G401 (cell line): Measurements from ENCODE around the gene CD300LG. TPM values are rescaled to one million over a fixed set of nuclear protein-coding genes. Genes with fewer than 3 reads are reported as not detected.
A peak's percentile ranks its signal among the peaks of the same experiment; 100 is the strongest.
"Not testable (repeated sequence)": the region's sequence is repeated elsewhere in the genome, so short reads cannot be mapped to it uniquely, and the experiment has no call there.

Experiments
- DNase-seq: peaks from one replicate; pipeline ENCODE4 v3.0.0-alpha.2; 2015; ENCODE audit warnings: low spot score
- in situ Hi-C: cut with HindIII; loops from 2 replicates; pipeline ENCODE4 v1.10.0; 2016; ENCODE audit warnings: low sequenced_read_pairs, mixed read lengths
- total RNA-seq: library from RNA; depleted of rRNA; stranded (reverse); fragments of >200 nt; shearing (Covaris generic); gene quantifications from 2 replicates; pipeline ENCODE4 v1.2.3, GENCODE V29; 2014

CD300LG gene
- total RNA-seq, 1 experiment from 2014 or later = not detected

DNA sequence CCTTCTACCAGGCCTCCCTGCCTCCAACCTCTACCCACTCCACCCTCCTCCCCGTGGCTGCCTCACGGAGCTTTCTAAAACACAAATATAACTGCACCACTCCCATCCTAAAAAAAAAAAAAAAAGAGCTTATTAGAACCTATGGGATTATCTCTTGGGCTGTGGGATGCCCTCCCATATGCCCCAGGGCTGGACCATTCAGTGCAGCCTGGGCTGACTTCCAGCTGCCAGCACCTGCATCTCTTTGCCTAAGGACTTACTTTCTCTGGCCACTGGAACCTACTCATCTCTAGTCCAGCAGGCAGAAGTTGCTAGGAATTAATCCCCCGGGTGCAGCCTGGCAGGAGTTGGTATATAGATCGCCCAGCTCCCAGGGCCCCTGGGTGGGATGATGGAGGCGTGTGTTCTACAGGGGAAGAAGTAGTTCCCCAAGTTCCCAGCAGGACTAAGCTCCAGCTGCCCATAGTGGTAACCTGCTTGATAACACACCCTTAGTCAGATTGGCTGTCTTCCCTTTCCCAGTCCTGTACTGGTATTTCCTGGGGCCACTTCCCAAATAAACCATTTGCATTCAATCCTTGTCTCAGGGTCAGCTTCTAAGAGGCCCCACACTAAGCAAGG, 24.3 kb upstream of the CD300LG start:
- in situ Hi-C loops = no loop called here
- DNase-seq = no peak

DNA sequence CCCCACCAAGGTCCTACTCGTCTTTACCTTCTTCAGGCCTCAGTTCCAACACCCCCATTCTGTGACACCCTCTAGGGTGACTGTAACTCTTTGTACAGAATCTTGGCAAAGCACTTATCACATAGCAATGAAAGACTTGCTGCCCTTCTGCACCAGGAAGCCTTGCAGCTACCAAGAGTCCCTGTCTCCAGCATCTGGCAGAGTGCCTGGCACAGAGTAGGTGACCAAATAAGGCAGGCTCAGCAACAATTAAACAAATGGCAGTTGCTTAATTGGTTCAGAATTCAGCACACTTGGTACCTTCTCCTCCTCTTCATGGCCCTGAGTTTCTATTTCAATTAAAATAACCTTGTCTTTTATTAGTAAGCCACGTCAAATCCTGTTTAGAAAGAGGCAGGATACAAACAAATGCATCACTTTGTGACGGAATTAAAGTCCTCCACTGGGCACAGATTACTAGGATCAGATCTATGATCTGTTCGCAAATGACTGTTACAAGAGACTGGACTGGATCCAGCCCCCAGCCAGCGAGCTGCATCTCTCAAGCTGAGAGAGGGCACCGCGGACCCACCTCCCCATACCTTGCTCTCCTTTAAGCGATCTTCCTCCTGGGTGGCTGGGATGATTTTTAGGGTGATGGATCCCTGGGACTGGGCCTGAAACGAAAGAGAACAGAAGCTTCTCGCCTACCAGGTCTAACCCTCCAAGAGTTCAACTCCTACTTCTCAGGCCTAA, 23.5 kb upstream of the CD300LG start:
- DNase-seq = peak; percentile 73
- in situ Hi-C loops = no loop called here

DNA sequence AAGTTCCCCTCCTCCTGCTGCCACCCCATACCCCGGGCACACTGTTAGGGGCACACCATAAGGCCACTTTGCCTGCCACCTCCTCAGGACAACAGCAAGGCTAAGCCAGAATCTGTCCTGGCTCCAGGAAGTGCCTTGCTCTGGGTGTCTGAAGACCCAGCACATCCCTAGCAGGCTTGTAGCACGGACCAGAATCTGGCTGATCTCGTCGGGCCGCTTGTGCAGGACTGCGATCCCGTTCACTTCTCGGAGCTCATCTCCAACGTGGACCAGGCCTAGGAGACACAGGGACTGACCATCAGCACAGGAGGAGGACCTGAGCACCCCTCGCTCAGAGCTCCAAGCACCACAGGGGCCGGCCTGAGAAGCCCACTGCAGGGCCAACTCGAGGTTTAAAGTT, 21.4 kb upstream of the CD300LG start:
- DNase-seq = no peak
- in situ Hi-C loops = no loop called here

DNA sequence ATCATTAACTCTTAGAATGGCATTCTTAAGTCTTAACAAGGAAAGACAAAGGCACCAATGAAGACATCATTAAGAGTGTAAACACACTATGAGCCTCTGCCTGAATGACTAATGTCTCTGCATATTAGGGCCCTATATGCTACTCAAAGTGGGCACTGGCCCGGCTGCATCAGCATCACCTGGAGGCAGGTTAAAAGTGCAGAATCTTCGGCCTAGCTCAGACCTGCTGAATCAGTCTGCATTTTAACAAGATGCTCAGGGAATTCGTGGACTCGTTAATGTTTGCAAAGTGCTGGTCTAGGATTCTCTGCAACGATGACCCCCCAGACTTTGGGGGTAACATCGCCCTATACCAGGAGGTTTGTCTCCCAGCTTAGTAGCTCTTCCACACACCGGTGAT, 20.8 kb upstream of the CD300LG start:
- DNase-seq = no peak
- in situ Hi-C loops = no loop called here

DNA sequence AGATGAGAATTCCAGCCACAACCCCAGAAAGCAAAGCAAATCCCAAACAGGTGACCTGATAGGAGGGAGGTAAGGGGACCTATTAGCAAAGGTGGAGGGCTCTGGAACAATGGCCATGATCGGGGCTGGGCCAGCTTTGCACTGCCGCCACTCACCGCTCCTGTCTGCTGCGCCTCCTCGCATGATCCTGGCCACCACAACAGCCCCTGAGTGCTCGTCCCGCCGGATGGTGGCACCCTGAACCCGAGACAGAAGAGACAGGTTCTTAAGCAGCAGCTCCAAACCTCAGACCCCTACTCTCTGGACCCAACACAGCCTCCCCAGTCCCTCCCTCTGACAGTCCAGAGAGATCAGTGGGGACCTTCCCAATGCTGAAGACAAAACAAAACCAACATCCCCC, 19.4 kb upstream of the CD300LG start:
- in situ Hi-C loops = no loop called here
- DNase-seq = peak; percentile 44

DNA sequence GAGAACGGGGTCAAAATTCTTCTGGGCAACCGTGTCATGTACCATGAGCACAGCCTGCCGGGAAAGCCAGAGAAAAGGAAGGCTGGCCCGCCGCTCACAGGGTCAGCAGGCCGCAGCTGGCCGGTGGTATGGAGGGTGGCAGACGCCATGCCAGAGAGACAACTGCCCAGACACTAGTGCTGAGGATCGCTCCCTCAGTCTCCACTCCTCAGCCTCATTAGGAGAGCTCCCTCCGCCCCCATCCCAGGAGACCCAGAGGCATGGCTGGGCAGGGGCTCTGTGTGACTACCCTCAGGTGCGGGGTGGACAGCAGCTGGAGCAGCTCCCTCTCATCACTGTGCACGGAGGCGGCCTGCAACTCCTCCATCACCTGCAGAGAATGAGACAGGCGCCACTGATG, 17.2 kb upstream of the CD300LG start:
- no peak for DNase-seq
- in situ Hi-C loops = no loop called here

DNA sequence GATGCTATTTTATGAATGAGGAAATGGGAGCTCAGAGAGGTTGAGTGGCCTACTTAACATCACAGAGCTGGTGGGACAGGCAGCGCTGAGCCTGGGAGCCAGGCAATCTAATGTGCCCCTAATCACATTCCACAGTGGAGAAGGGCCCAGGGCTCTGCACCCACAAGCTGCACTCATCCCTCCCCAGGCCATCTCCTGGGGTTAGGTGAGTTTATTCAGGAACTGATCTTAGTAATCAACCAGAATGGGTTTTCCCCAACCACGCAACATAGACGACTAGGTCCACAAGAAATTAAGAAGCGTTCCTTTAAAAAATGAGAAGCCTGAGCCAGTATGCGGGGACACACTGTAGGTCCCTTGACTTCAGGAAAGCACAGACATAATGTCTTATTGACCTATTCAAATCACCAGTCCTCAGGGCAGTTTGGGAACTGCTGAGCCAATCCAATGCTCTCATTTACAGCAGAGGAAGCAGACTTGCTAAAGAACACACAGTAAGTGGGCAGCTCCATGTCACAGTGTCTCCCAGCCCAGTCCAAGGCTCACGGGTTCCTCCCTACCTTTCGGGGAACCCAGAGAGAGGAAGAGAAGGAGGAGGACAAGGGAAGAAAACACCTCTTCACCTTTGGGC, 16.4 kb upstream of the CD300LG start:
- no peak for DNase-seq
- in situ Hi-C loops = no loop called here

DNA sequence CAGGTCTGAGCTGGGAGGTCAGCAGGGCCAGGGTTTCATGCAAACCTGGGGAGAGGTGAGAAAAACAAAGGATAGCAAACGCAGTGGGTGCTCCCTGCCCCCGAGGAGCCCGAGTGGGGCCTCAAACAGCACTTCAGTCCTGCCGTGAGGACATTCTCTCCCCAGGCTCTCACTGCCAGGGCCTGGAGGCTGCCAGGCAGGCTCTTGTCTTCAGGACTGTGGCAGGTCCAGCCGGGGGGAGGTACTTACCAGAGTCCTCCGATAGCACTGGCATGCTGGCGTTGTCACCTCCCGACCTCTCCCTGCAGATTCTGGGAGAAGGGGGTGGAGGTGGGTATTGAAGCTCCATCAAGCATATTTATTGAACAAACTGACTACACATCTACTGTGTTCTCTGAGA, 15.3 kb upstream of the CD300LG start:
- peak; percentile 57 for DNase-seq
- in situ Hi-C loops = no loop called here

DNA sequence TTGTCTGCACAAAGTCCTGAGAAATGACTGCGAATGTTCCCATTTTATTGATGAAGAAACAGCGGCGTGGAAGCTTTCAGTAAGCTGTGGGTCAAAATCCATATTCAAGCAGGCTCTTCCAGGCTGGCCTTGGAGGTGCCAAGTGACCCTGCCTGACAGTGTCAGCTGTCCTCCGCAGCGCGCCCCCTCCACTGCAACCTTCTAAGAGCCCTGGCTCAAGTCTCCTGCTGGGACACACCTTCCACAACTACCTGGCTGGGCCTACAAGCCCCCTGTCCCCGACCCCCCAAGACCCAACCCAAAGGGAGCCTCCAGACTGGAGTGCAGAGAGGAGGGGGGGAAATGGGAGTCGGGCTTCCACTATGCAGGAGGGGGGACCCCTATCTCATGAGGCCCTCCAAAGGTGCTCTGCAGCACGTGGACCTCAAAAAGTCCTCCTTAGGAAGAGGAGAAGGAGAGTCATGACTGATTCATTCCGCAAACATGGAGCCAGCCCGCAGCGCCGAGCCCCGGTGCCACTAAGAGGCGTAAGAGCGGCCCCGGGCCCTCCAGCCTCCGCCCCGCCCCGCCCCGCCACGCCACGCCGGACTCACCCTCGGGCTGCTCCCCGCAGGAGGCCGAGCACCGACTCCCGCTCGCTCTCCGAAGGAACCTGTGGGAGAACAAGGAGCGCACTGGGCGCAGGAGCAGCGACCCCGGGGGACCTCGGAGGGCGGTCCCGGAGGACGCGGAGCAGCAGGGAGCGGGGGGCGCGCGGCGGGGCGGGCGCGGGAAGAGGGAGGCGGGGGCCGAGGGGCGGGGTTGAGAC, 14.6 kb upstream of the CD300LG start:
- in situ Hi-C loops = no loop called here
- peak; percentile 48 for DNase-seq

DNA sequence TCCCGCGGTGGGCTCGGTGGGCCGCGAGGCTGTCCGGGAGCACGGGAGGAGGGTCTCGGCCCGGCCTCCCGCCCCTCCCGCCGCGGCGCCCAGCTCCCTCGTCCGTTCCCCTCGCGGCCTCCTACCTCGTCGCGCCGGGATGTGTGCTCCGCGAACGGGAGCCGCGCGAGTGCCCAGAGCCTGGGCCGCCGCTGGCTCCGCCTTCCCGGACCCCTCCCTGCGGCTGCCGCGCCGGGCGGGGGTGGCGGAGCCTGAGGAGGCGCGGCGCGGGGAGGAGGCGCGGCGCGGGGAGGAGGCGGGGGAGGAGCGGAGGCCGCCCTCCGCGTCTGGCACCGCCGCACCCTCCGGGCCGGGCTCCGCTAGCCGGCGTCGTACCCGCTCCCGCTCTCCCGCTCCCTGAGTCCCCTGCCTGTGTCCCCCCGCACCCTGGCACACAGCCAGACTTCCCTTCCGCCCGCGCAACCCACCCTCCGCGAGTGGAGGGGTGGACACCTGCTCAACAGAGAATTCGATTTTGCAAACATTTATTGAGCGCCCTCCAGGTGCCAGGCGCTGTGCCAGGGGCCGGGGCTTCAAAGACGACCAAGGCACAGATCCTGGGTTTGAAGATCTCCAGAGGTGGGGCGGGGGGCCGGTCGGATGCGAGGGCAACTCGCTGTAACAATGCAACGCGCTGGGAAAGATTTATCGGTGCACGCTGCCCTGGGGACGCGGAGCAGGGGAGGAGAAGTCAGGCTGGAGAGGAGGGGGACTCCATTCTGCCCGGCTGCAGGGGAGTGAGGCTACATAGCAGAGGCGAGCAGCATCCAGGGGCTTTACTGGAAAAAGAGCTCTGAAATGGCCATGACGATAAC, 13.8 kb upstream of the CD300LG start, which contains the start of gene MPP3:
Gene MPP3 (minus strand): TSS at position 171 of the 854 bp plus-strand sequence. CDS start 1,240 bp downstream, outside the sequence.
- peak; percentile 82 for DNase-seq
- in situ Hi-C loops = no loop called here

DNA sequence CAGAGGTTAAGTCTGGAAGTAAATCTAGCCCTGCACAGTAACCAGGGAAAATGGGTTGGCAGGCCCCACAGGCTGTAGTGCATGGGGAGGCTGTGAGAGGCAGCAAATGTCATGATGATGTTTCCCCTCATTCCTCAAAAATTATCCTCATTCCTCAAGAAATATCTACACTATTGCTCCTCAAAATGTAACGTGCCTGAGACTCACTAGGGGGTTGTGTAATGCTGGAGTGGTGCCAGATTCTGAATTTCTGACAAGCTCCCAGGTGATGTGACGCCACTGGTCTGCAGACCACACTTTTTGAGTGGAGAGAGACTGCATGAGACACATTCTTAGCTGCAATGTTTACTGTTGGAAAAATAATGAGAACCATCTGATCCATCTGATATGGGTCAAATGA, 12.9 kb upstream of the CD300LG start:
- peak; percentile 46 for DNase-seq
- in situ Hi-C loops = no loop called here

DNA sequence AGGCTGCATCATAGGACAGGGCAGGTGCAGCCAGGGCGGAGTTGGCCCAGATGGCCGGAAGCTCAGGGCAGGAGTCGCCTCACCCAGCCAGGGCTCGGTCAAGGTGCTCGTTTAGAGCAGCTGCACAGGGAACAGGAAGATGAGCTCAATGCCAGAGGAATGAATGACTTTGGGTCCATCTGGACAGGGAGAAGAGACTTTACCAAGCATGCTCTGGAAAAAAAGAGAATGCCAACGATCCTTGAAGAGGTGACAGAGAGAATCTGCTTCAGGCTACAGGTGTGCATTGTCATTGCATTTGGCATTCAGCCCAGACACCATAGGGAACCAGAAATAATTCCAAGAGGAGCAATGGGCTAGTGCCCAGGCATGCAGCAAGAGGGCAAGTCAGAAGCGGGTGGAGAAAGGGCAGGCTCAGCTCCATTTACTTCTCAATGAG, 7.3 kb upstream of the CD300LG start:
- in situ Hi-C loops = loop anchor here (10.0 kb wide), 1 partner anchor 135 kb away; no protein-coding TSS in a partner anchor
- DNase-seq = peak; percentile 99

DNA sequence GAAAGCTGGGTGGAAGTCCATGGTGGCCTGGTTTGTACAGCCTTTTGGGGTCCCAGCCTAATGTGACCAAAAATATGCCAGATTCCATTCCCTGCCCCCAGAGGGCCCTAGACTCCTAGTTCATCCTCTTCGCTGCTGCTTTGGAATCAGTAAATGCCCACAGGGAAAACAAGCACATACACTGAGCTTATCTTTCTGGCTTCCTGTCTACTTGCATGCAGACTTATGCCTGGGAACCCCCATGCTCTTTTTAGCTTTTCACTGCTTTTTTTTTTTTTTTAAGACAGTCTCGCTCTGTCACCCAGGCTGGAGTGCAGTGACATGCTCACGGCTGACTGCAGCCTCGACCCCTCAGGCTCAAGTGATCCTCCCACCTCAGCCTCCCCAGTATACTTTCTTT, 6.2 kb upstream of the CD300LG start:
- DNase-seq = peak; percentile 39
- in situ Hi-C loops = loop anchor here (10.0 kb wide), 1 partner anchor 136 kb away; no protein-coding TSS in a partner anchor

DNA sequence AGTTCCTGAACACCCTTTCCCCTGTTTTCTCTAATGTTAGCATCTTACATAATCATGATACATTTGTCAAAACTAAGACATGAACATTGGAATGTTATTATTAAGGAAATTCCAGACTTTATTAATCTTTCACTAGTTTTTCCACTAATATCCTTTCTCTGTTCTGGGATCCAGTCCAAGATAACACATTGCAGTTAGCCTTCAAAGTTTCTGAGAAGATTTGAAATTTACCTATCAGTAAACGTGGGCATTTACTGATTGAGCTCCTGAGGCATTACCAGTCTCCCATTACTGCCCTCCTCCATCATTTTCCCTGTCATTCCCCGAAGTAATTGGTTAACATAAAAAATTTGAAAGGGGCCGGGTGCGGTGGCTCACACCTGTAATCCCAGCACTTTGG, 5.7 kb upstream of the CD300LG start:
- in situ Hi-C loops = loop anchor here (10.0 kb wide), 1 partner anchor 136 kb away; no protein-coding TSS in a partner anchor
- no peak for DNase-seq

DNA sequence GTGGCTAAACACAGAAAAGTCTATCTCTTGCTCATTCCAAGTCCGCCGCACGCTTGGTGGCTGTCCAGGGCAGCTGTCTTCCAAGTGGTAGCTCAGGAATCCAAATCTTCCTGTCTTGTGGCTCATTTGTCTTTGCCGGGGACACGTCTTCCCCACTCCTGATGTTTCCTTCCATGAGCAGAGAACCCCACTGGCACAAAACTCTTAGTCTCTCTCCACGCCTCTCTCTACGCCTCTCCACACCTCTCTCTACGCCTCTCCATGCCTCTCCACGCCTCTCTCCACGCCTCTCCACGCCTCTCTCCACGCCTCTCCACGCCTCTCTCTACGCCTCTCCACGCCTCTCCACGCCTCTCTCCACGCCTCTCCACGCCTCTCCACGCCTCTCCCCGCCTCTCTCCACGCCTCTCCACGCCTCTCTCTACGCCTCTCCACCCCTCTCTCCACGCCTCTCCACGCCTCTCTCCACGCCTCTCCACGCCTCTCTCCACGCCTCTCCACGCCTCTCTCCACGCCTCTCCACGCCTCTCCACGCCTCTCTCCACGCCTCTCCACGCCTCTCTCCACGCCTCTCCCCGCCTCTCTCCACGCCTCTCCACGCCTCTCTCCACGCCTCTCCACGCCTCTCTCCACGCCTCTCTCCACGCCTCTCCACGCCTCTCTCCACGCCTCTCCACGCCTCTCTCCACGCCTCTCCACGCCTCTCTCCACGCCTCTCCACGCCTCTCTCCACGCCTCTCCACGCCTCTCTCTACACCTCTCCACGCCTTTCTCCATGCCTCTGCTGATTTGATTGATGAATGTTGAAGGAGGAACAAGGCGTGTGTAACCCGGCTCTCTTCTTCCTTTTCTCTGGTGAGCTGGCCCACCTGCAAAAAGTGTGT, 4.6 kb upstream of the CD300LG start:
- in situ Hi-C loops = loop anchor here (10.0 kb wide), 1 partner anchor 138 kb away; no protein-coding TSS in a partner anchor
- DNase-seq = not testable (repeated sequence)

DNA sequence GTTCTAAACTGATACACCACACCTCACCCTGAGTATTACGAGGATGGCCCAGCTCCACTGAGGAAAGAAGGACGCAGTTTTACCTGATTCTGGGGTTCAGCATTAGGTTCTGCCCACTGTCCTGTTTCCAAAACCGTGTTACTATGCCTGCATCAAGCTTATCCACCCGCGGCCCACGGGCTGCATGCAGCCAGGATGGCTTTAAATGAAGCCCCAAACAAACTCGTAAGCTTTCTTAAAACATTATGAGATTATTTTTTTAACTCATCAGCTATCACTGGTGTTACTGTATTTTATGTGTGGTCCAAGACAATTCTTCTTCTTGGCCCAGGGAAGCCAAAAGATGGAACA, 4.0 kb upstream of the CD300LG start:
- DNase-seq = no peak
- in situ Hi-C loops = loop anchor here (10.0 kb wide), 1 partner anchor 138 kb away; no protein-coding TSS in a partner anchor

DNA sequence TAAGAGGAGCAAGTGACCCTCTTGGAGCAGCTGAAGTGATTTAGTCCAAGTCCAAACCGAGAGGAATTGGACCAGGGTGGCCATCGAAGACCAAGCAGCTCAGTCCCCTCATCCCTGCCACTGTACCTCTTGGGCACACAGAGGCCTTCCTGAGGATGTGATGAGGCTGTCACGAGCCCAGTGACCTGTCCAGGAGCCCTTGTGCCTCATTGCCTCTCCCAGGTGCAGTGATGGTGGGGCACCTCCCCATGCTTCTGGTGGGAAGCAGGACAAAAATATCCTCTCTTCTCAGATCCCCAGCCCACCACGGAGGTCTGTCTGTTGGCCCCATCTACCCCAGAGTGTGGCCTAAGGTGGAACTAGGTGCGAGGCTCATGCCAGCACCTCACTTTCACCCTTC, 2.7 kb upstream of the CD300LG start:
- no peak for DNase-seq
- in situ Hi-C loops = loop anchor here (10.0 kb wide), 1 partner anchor 139 kb away; no protein-coding TSS in a partner anchor
